H1 (cell line): ENCODE data around the gene LYL1. TPM values are rescaled to one million over a fixed set of nuclear protein-coding genes. Genes with fewer than 3 reads are reported as not detected.

Experiments
- polyA plus RNA-seq, 7 experiments: library from polyadenylated mRNA; depleted of rRNA in 3 of 7; stranded (reverse) in 5 of 7; unstranded in 2 of 7; fragments of >200 nt in 5 of 7; fragments of 200-250 nt in 2 of 7; gene quantifications; 1 replicate in 5 of 7; 2 replicates in 1 of 7; 4 replicates in 1 of 7; pipeline versions ENCODE4 v1.2.1 to v1.2.3, GENCODE V29; 2011 to 2013; ENCODE audit warnings: missing spikeins in 2 of 7, mixed read lengths in 2 of 7
- total RNA-seq: library from RNA; stranded (reverse); fragmentation: NEBNext Ultra II Directional; extraction: Animal tissue kit (Norgen Biotek cat#: 25700); gene quantifications from 2 replicates; pipeline ENCODE4 v1.2.1, GENCODE V29; 2021
- TF ChIP-seq, protein P1 (sequence below): IDR thresholded peaks from 2 replicates; pipeline ENCODE4 v1.6.1; 2012; ENCODE audit warnings: inconsistent platforms

The LYL1 gene
- total and polyA plus RNA-seq, 2 of the 8 experiments (the other 6 are each of a cell fraction or from before 2014, with no cell fraction given): 0.58 to 0.76 TPM

DNA sequence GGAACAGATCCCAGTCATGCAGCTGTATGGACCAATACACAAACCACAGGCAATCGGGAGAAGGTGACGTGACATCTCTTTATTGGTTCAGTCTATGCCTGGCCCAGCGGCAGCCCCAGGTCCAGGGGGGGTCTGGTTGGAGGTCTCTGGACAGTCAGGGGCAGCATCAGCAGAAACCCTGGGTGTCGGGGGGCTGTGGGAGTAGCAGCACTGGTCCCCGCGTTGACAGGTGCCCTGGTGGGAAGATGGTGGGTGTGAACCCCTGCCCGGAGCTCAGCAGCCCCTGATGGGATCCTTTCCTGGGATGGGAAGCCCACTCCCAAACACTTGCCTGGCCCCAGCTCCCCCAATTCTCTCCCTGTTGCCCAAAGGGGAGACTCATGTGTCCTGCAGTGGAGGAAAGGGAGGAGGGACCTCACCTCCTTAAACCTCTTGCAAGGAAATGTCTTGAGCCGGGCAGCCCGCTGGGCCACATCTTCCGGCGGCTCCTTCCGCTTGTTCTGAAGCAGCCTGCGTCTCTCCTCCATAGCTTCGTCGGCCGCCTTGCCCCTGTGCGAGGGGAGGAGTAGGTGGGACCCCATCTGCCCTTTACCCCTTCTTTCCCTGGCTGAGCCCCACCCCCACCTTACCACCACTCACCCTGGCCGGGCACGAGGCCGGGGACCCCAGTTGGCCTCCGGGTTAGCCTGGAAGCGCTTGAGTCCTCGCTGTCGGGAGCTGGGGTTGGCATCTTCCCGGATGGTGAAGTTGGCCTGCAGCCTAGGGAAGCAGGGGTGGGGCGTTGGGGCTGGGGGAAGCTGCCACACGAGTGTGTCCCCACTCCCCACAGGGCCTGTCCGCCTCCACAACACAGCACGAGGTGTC is 2.4 kb upstream of the LYL1 start (continued):
- TF ChIP-seq, protein P1, sequence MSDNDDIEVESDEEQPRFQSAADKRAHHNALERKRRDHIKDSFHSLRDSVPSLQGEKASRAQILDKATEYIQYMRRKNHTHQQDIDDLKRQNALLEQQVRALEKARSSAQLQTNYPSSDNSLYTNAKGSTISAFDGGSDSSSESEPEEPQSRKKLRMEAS: no peak
